Measurements from ENCODE around the gene SALL3. TPM values are rescaled to one million over a fixed set of nuclear protein-coding genes. Genes with fewer than 3 reads are reported as not detected.

SALL3 gene
- total and polyA plus RNA-seq, 2 of the 4 experiments (the other 2 are of a cell fraction) = not detected

DNA sequence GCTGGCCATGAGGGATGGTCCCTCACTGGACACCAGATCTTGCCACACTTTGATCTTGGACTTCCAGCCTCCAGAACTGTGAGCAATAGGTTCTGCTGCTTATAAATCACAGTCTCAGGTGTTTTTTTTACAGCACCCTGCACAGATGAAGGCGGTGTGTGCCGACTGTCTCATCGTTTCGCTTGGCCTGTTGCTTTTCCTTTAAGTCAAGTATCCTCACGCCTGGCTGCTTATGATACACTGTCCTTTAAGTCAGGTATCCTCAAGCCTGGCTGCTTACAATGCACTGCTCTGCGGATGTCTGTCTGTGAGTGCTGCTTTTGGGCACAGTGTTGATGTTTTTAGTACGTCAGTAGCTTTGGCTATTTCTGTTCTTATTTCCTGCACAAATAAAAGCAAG is 40.3 kb downstream of the SALL3 start:
- Histone ChIP-seq H3K18ac (ENCODE audit: low read depth, low read length) (no peak overlapping the region), H2AK9ac (replicated peaks; ENCODE audit: low read depth, low read length, poor library complexity) (no peak overlapping the region), H4K91ac (ENCODE audit: insufficient read depth, low read depth, low read length) (no peak overlapping the region), H2AK5ac (ENCODE audit: low read depth, low read length) (no peak overlapping the region), H3K4me2 (ENCODE audit: low read depth, low read length) (no peak overlapping the region), H2BK20ac (ENCODE audit: low read depth, low read length) (no peak overlapping the region), H4K20me1 (ENCODE audit: insufficient read depth, low read length) (no peaks in the 10 kb centered on the region), H3K4me3 (ENCODE audit: insufficient read depth, low read depth, low read length) (no peak overlapping the region), H3K9ac (ENCODE audit: low read depth, low read length) (no peak overlapping the region), H2AFZ (replicated peaks; ENCODE audit: low read length, poor library complexity) (no peak overlapping the region), H4K8ac (ENCODE audit: low read depth in 2 of 2, low read length in 2 of 2) (no peak overlapping the region), H4K5ac (ENCODE audit: low read depth, low read length) (no peak overlapping the region), H2BK120ac (ENCODE audit: low read depth, low read length) (no peak overlapping the region), H3K56ac (ENCODE audit: extremely low read depth, insufficient read depth, low read length) (no peak overlapping the region), H2BK15ac (ENCODE audit: low read depth, low read length) (no peak overlapping the region), H3K9me3 (ENCODE audit: control insufficient read depth, insufficient read depth, low read length) (peaks cover 6% of the 10 kb centered on the region; the same call in 1 of the 2 replicates), H3K9me1 (ENCODE audit: insufficient read depth, low read length) (no peaks in the 10 kb centered on the region), H3K23ac (ENCODE audit: low read depth, low read length) (no peak overlapping the region), H3K4ac (ENCODE audit: low read depth, low read length) (no peak overlapping the region), H3K36me3 (ENCODE audit: control insufficient read depth, insufficient read depth, low read length) (no peaks in the 10 kb centered on the region), H3K27ac (ENCODE audit: insufficient read depth, low read length) (no peak overlapping the region), H3K27me3 (ENCODE audit: control insufficient read depth, insufficient read depth, low read length) (no peaks in the 10 kb centered on the region), H2BK5ac (ENCODE audit: low read depth, low read length, poor library complexity, severe bottlenecking) (no peak overlapping the region), H3K14ac (replicated peaks; ENCODE audit: low read depth, low read length) (no peak overlapping the region), H3K79me1 (ENCODE audit: low read depth in 1 of 2, low read length in 2 of 2) (no peaks in the 10 kb centered on the region), H3K4me1 (ENCODE audit: control insufficient read depth, insufficient read depth, low read length) (no peaks in the 10 kb centered on the region)
- POLR2A ChIA-PET (ENCODE audit: unreplicated experiment) = no interaction called here
- intact Hi-C loops (cut with micrococcal nuclease) = no loop called here
- 40% methylated on average over 1 of the region's 7 CpGs; no CpG with 5 or more reads in 1 of the 2 experiments for WGBS, 2 experiments (ENCODE audit: extremely low coverage in 2 of 2, insufficient read length in 1 of 2)
- in situ Hi-C loops (cut with MboI; ENCODE audit: low sequenced_read_pairs) = no loop called here
- TF ChIP-seq FOS (IDR thresholded peaks at IDR 0.05; ENCODE audit: low read depth, low read length) (no peak), MAZ (IDR thresholded peaks at IDR 0.05; ENCODE audit: borderline replicate concordance, low read depth, low read length) (no peak), CTCF (conservative IDR thresholded peaks at IDR 0.05; ENCODE audit: low read depth, low read length) (no peak), SMC3 (IDR thresholded peaks at IDR 0.05; ENCODE audit: low read depth, low read length) (no peak), MAFK (IDR thresholded peaks at IDR 0.05; ENCODE audit: low read depth, low read length) (no peak), NFE2L2 (IDR thresholded peaks at IDR 0.05; ENCODE audit: low read depth, low read length) (no peak)
- TF ChIP-seq, protein P1, sequence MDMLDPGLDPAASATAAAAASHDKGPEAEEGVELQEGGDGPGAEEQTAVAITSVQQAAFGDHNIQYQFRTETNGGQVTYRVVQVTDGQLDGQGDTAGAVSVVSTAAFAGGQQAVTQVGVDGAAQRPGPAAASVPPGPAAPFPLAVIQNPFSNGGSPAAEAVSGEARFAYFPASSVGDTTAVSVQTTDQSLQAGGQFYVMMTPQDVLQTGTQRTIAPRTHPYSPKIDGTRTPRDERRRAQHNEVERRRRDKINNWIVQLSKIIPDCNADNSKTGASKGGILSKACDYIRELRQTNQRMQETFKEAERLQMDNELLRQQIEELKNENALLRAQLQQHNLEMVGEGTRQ (IDR thresholded peaks at IDR 0.05; ENCODE audit: low read depth, low read length) = no peak
- CTCF ChIA-PET = interaction anchor here (0.5 kb wide), 1 partner anchor 73 kb away, joined by 3 read pairs; no protein-coding TSS in a partner anchor
- dilution Hi-C loops (cut with HindIII; ENCODE audit: low sequenced_read_pairs, unreplicated experiment) = no loop called here
- no TSS peak for BruUV-seq (replicated peaks)
- ATAC-seq (ENCODE audit: low read depth) = no peak
- no peak for DNase-seq
